NCI-H1092 treated with DMSO at 0.1 percent for 48 hours (cell line): ENCODE results near the gene LGALS1.

Source experiments
- DNase-seq: peaks from one replicate; lab custom pipeline; 2025; lab: John Stamatoyannopoulos, UW

The LGALS1 gene

DNA sequence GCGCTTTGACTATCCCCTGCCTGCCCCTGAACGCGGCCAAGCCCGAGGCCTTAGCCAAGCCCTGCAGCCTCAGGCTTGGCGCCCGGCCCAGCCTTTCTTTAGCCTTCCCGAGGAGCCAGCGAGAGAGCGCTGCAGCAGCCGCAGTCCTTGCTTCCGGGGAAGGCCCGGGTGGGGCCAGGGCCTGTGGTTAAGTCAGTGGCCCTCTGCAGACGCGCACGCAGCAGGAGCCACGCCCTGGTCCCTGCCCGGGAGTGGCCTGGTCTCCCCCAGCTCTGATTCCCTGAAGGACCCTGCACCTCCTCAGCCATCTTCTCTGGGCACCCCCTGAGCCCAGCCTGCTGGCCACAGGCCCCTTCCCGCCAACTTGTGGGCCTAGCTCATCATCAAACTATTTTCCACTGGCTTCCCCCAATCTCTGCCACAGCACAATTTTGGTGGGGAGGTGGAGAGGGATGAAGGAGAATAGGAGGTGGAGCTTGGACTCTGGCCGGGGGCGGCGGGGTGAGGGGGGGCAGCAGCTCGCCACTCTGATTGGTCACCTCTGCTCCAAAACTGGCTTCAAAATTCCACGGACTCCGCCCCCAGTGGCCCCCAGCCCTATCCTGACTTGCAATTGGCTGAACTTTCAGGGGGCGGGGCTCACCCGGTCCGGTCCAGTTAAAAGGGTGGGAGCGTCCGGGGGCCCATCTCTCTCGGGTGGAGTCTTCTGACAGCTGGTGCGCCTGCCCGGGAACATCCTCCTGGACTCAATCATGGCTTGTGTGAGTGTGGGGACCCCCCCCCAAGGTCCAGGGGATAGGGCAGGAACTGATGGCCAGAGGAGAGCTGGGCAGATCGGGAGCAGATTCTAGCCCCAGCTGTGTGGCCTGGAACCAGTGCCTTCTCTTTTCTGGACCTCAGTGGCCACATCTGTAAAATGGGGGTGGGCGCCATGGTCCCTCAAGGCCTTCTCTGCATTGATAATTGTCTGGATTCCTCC, at the start of gene LGALS1:
LGALS1 (plus strand) TSS at position 686 of the 979 bp plus-strand sequence; CDS start at position 753, 67 bp downstream.
- peak; percentile 26 for DNase-seq

DNA sequence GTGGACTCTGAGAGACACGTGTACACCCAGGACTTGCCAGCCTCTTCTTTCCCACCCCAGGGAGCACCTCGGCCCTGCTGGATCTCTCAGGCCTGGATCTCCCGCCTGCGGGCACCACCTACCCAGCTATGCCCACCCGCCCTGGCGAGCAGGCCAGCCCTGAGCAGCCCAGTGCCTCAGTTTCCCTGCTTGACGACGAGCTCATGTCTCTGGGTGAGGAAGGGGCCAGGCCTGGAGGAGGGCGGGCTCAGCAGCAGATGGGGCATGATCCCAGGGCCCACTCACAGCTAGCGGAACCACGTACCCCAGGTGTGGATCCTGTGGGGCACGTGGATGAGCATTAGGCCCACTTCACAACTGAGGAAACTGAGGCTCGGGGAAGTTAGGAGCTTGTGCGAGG, 49.7 kb upstream of the LGALS1 start:
- no peak for DNase-seq

DNA sequence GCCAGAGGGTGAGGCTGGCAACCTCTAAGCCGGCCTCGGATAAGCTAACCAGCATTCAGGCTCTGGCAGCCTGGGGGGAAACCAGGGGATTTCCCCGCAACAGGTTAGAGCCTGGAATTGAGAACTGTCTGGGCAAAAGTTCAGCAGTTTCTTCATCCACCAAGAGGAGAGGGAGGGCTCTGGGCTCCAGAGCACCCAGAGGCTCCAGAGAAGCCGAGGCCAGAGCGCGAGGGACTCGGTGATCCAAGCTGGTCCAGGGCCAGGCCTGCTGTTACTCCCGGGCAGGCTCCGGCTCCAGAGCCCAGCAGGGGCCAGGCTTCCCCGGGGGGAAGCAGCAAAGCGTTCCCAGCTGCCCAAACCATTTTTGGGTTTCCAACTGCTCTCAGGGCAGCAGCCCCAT, 49.3 kb upstream of the LGALS1 start:
- no peak for DNase-seq

DNA sequence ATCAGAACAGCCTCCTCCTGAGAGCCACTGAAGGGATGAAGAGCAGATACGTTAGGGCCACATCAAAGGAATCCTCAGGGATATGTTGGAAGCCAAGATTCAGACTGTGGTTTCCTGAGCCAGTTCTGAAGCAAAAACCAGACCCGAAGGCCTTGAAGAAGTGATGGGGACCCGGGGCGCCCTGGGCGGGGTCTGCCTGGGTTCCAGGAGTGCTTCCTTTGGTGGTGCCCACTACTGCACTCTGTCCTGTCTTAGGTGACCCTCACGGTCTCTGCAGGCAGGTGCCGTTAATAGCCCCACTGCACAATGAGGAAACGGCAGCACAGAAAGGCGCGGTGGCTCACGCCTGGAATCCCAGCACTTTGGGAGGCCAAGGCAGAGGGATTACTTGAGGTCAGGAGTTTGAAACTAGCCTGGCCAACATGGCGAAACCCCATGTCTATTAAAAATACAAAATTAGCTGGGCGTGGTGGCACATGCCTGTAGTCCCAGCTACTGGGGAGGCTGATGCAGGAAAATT, 48.8 kb upstream of the LGALS1 start:
- DNase-seq = no peak

DNA sequence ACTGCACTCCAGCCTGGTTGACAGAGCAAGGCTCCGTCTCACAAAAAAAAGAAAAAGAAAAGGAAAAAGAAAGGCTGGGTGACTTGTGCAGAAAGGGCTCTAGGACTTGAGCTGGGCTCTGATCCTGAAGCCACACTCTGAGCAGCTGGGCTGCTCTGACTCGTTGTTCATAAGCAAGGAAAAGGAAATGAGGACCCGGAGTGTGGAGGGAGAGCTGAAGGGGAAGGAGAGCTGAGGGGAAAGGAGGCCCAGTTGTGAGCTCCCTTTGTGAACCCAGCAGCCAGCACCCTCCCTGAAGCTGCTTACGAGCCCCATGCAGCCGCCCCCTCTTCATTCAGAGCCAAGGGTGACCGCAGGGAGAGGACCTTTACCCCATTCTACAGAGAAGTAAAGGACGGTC, 48.3 kb upstream of the LGALS1 start:
- DNase-seq = no peak

DNA sequence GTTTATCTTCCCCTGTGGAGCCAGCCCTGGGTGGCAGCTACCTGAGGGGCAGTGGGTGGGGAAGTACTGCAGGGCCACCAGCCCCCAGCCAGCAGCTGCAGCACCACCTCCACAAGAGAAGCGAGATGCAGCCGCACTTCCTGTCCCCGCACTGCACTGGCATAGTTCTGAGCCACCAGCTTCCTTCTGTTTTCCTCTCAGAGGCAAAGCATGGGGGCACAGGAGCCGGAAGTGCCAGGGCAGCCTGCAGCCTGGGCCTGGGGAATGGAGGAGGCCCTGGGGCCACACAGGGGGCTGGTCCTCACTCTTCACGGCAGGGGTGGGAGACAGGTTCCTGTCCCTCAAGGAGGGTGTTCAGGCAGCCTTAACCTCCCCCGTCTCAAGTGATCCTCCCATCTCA, 47.9 kb upstream of the LGALS1 start:
- no peak for DNase-seq

DNA sequence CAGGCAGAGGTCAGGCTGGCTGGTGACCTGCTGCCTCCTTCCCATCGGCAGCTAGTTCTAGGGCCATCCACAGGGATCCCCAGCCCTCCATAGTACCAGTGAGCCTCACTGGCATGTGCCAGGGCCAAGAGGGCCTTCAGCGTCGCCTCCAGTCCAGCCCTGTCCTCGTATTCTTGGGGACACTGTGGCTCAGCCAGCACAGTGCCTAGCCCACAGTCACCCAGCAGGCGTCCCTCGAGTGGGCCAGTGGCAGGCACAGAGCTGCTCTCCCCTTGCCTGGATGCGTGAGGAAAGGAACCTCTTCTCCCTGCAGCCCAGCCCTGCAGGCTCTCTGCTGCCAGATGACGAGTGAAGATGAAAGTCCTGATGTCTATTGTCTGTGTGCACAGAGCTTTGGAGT, 46.6 kb upstream of the LGALS1 start:
- no peak for DNase-seq

DNA sequence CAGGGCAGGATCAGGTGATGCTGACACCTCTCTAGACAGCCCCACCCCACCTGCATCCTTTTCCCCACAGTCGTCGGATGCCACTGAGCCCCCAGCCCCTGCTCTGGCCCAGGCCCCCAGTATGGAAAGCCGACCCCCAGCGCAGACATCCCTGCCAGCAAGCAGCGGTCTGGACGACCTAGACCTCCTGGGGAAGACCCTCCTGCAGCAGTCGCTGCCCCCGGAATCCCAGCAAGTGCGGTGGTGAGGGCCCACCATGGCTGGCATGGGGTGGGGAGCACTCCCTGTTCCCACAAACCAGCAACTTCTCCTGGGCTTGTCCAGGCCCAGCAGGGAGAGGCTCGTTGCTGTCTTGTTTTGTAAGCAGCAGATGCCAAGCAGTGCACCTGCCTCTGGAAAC, 45.5 kb upstream of the LGALS1 start:
- no peak for DNase-seq

DNA sequence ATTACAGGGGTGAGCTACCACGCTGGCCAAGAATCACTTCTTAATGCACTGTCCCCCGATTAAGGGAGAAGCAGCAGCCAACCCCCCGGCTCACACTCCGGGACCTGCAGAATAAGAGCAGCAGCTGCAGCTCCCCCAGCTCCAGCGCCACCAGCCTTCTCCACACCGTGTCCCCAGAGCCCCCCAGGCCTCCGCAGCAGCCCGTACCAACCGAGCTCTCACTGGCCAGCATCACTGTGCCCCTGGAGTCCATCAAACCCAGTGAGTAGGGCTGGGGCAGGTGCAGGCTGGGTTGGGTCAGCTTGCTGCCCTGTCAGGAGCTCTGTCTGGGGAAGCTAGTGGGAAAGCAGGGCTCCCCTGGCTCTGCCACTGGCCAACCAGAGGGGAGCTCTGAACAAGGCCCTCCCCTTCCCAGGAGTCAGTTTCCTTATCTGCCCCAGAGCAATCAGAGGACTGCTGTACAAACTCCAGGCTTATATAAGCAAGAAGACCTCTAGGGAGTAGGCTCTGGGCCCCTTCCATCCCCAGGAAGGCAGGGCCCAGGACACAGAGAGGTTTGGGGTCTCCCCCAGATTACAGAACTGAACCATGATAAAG, 44.5 kb upstream of the LGALS1 start:
- DNase-seq = no peak

DNA sequence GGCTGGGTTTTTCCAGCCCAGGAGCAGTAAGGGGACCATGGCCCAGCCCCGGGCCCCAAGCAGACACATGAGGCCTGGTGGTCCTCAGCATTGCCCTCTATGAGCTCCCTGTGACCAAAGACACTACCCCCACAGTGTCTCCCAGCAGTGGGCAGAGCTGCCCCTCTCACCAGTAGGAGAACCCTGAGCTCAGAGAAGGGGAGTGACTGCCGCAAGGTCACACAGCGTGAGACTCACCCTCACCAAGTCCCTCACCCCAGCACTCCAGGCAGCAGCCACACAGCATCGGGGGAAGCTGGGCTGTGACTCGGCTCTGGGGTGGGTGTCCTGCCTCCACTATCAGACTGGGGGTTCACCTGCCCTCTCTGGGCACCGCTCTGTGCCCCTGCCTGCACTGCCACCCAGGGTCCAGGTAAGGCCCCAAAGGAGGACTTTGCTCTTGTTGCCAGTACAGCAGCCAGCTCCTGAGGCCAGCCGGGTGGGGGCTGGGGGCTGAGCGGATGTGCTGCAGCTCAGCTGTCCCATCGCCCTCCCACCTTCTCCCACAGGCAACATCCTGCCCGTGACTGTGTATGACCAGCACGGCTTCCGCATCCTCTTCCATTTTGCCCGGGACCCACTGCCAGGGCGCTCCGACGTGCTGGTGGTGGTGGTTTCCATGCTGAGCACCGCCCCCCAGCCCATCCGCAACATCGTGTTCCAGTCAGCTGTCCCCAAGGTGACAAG, 43.8 kb upstream of the LGALS1 start:
- no peak for DNase-seq

DNA sequence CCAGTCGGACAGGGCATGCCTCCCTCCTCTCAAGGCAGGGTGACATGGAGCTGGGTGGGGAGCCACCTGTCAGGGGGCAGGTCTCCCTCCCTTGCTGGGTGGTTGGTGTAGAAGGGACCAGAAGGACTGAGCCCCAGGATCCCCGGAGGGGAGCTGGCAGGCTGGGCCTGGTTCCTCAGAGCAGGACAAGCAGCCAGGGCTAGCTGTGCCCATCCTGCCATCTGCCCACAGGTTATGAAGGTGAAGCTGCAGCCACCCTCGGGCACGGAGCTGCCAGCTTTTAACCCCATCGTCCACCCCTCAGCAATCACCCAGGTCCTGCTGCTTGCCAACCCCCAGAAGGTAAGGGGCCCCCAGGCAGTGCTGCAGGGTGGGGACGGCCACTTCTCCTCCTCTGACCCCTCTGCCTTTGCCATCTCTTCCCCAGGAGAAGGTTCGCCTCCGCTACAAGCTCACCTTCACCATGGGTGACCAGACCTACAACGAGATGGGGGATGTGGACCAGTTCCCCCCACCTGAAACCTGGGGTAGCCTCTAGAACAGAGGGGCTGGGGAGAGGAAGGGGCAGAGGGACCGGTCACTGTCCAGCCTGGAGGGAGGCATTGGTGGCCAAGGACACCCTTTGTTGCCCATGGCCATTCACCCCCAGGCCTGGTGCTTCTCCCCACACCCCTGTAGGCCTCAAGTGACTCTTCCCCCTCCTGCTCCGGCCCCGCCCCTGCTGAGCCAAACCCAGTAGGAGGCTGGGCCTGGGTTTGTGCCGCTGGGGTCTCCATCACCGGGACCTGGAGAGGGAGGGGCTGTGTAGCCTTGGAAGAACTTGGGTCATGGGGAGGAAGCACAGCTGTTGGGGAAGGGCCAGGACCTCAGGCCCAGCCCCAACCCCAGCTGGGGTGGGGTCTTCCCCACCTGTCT, 43.0 kb upstream of the LGALS1 start:
- no peak for DNase-seq

DNA sequence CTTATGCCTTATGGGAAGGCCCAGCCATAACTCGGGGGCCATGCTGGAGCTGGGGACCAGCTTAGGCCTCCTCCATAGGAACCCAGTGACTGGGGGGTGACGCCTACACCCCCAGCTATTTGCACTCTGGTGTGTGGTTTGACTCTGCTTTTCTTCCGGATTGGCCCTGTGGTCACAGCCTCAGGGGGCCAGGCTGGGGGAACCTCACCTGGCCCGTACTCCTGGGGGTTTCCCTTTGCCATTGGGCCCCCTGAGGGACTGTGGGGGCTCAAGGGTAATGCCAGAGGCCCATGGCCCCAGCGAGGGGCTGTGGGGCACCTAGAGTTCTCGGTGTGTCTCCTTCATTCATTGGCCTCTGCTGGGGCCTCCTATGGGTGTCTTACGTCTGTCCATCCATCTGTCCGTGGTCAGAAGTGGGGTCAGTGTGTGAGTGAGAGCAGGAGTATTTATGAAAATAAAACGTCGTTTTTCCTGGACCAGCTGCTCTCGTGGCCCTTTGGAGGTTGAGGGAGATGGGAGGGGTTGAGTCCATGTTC, 42.3 kb upstream of the LGALS1 start:
- no peak for DNase-seq

DNA sequence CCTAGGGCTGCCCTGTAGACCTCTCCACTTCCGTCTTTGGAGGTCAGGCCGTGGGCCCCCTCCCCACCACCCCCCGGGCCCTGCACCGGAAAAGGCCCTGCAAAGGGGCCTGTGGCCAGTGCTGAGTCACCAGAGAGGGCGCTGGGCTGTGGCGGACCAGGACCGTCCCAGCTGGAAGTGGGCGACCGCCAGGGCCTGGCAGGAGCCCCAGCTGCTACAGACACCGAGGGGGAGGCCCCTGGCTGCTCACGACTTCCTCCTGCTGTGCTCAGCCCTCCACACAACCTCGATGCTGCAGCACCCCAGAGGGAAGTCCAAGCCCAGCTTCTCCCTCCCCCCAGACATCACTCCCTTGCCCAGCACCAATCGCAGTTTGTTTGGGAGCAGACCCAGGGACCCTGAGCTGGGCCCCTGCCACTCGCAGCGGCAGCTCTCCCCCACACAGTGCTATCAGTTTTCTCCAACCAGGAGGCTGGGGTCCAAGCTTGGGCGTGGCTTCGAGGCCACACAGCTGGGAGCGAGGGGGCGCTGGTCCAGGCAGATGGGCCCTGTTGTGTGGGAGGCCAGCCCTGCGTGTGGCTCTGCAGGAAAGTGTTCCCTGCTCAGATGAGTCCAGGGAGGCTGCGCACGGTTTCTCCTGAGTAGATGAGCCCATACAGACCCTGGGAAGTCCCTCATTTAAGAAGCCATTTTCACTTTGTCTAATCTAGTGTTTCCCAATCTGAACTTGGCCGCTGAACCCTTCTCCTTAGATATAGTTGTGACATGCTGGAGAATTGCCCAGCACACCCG, 41.6 kb upstream of the LGALS1 start:
- DNase-seq = peak; percentile 82

DNA sequence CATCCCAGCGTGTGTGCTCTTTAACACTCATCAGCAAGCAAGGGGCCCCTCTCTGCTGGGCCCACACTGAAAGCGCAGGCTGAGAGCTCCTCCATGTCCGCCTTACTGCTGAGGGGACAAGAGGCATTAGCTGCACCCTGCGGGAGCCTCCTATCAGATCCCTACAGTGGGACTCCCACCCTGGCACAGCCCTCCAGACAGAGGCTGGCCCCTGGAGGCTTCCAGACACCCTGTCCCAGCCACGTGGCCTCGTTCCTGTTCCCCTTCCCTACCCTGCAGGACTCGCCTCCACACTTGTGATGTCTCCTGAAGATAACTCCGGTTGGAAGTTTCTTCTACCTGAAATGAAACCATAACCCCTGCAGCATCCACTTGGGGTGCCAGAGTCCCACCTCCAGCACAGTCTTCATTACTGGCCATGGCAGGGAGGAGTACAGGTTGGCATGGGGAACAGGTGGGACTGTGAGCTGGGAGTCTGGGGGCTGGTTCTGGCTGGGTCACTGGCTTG, 41.0 kb upstream of the LGALS1 start:
- DNase-seq = no peak

DNA sequence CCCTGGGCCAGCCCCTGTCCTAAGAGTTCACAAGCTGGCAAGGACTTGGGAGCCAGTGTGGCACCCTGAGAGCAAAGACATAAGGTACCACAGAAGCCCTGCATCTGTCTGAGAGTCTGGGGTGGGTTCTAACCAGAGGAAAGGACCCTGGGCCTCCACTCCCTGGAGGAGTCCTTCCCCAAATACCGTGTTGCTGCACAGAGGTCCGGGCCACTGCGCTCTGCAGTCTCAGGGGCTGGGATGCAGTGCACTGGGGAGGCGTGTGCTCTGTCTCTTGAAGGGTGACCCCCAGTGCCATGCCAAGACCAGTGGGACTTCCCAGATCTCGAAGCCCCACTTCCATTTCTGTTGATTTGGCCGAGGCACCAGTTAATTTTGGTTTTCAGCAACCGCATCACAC, 40.3 kb upstream of the LGALS1 start:
- no peak for DNase-seq

DNA sequence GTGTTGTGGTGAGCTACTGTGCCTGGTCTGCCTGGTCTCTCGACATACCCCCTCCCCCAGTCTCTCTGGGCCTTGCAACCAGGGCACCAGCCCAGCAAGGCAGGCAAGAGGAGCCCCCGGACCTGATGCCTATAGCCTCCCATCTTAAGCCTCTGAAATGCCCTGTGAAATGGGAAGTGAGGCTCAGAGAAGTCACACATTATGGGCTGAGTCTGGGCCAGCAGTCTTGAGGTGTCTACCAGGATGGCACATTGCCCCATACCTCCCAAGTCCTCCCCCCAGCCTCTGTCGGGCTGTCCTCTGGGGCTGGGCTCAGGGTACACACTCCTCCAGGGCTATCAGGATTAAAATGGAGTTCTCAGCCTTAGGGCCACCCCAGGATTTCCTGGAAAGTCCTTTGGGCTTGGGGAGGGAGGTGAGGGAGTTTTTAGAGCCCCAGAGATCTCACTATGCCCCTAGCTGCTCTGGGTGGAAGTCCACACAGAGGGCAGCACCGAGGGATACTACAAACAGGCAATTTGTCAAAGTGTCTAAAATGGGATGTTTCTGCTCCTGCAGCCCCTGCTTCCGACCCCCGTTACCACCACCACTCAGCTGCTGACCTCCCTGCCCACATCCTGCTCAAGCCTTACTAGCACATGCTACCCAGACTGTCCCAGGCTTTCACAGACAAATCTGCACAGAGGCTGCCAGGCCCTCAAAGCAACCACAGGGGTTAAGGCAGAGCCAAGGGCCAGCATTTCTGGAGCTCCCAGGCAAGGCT, 39.1 kb upstream of the LGALS1 start:
- DNase-seq = no peak

DNA sequence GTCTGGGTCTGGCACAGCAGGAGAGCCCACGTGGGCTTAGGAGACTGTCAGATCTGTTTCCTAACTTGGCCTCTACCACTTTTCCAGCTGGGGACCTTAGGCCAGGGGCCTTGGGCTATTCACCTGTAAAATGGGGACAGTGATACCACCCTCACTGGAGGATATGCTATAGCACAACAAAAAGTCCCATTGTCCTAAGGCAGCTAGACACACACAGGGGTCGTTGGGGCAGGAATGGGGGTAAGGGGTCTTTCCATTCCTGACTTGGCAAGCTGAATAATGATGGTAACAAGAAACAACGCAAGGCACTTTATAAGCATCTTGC, 38.5 kb upstream of the LGALS1 start:
- no peak for DNase-seq

DNA sequence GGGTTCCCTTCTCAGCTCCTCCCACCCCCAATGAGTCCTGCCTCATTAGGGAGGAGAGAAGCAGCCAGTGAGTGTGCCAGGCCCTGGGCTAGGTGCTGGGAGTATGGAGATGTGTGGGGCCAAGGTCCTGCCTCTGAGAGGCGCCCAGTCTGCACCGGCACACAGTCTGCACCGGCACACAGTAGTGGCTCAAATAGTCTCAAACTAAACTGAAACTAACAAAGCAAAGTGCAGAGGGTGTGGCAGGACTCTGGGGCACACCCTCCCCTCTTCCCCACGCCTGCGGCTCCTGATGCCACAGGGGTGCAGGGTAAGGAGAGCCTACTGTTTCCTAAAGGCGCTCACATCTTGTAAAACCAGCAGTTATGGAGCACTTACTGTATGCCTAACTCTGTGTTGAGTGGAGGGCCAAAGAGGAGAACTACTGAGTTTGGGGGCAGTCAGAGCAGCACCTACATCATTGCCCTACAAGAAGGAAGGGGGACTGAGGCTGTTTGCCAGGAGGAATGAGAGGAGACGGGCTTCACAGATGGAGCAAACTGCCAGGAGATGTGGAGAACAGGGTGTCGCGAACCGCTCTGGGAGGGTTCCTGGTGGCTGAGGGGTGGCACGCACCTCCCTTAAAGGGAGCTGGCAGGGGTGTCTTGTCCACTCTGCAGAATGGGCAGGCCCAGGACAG, 36.9 kb upstream of the LGALS1 start:
- no peak for DNase-seq
